BLaER1 treated with 17β-estradiol and CSF1 and Interleukin-3, amounts not matched to agents 10 nM and 100 nM (cell line): ENCODE data around the gene DYRK3.
A peak's percentile ranks its signal among the peaks of the same experiment; 100 is the strongest.

Experiments
- H3K27ac ChIP-seq, 11 experiments: shearing (Covaris generic); formaldehyde crosslinking; 2 replicates each; pipeline ENCODE4 v1.8.1; 2022
- H3K27me3 ChIP-seq, 11 experiments: shearing (Covaris generic); formaldehyde crosslinking; 2 replicates each; pipeline ENCODE4 v1.8.1; 2022
- H3K36me3 ChIP-seq, 11 experiments: shearing (Covaris generic); formaldehyde crosslinking; 2 replicates each; pipeline ENCODE4 v1.8.1; 2022
- H3K4me1 ChIP-seq, 10 experiments: shearing (Covaris generic); formaldehyde crosslinking; 2 replicates each; pipeline ENCODE4 v1.8.1; 2022
- H3K4me2 ChIP-seq, 11 experiments: shearing (Covaris generic); formaldehyde crosslinking; 2 replicates each; pipeline ENCODE4 v1.8.1; 2022
- H3K4me3 ChIP-seq, 10 experiments: shearing (Covaris generic); formaldehyde crosslinking; 2 replicates each; pipeline ENCODE4 v1.8.1; 2022
- H3K9ac ChIP-seq, 11 experiments: shearing (Covaris generic); formaldehyde crosslinking; 2 replicates each; pipeline ENCODE4 v1.8.1; 2022
- H3K9me3 ChIP-seq, 11 experiments: shearing (Covaris generic); formaldehyde crosslinking; replicated peaks in 1 of 11; 2 replicates each; pipeline ENCODE4 v1.8.1; 2022
- H4K20me1 ChIP-seq, 11 experiments: shearing (Covaris generic); formaldehyde crosslinking; 2 replicates each; pipeline ENCODE4 v1.8.1; 2022
- Cebpa-rat ChIP-seq, 11 experiments: shearing (Covaris generic); IDR thresholded peaks; 2 replicates each; pipeline ENCODE4 v1.8.1; 2022

DYRK3 gene

GRCh38 chr1:206684003-206684402, 48.7 kb downstream of the DYRK3 start:
- peak overlapping the region in 8 of 11 experiments; percentile 0 to 72 (median 62); a peak in 12 of 22 replicates for H3K9ac ChIP-seq
- peaks cover 74 to 81% (median 78%) of the 10 kb centered on the region in 10 experiments for H3K4me1 ChIP-seq
- peaks cover 0 to 43% (median 0%) of the 10 kb centered on the region in 11 experiments; a peak in 8 of 22 replicates for H3K27me3 ChIP-seq
- peaks cover 31 to 66% (median 45%) of the 10 kb centered on the region in 11 experiments for H4K20me1 ChIP-seq
- peaks cover 0 to 17% (median 3%) of the 10 kb centered on the region in 11 experiments; a peak in 10 of 22 replicates for H3K36me3 ChIP-seq
- TF ChIP-seq Cebpa-rat (IDR thresholded peaks at IDR 0.05) = no peak
- peak overlapping the region; percentile 93 to 98 (median 95) for H3K4me2 ChIP-seq
- H3K27ac ChIP-seq = peak overlapping the region in 3 of 11 experiments; percentile 36 to 42 (median 37); a peak in 1 of 22 replicates
- no peaks in the 10 kb centered on the region for H3K9me3 ChIP-seq
- peak overlapping the region; percentile 58 to 97 (median 88); a peak in 19 of 20 replicates for H3K4me3 ChIP-seq

- Histone ChIP-seq H4K20me1 (peaks cover 38 to 68% (median 52%) of the 10 kb centered on the region in 11 experiments), H3K9me3 (no peaks in the 10 kb centered on the region), H3K4me2 (peak within 1 kb of the TSS; percentile 93 to 98 (median 95)), H3K4me1 (peaks cover 75 to 81% (median 79%) of the 10 kb centered on the region in 10 experiments), H3K4me3 (peak within 1 kb of the TSS; percentile 69 to 97 (median 88)), H3K36me3 (peaks cover 0 to 23% (median 8%) of the 10 kb centered on the region in 11 experiments; a peak in 12 of 22 replicates), H3K27ac (peak within 1 kb of the TSS; percentile 78 to 96 (median 93)), H3K9ac (peak within 1 kb of the TSS; percentile 89 to 97 (median 94)), H3K27me3 (peaks cover 0 to 40% (median 0%) of the 10 kb centered on the region in 11 experiments; a peak in 8 of 22 replicates)
- TF ChIP-seq Cebpa-rat (IDR thresholded peaks at IDR 0.05) = no peak
Observed at GRCh38 chr1:206684478-206685333, 49.4 kb downstream of the DYRK3 start, which contains the start of gene MAPKAPK2. MAPKAPK2 (plus strand) TSS chr1:206684905; CDS start chr1:206685230, 325 bp downstream.

DNA sequence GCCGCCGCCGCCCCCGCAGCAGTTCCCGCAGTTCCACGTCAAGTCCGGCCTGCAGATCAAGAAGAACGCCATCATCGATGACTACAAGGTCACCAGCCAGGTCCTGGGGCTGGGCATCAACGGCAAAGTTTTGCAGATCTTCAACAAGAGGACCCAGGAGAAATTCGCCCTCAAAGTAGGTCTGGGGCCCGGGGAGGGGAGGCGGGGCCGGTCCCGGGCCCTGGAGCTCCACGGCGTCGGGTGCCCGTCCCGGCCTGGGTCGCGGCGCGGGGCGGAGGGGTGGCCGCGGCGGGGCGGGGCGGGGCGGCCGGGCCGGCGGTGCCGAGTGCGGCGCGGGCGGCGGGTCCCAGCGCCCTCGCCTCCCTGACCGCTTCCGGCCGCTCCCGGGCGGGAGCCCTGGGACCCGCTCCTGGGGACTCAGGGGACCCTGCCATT, 50.0 kb downstream of the DYRK3 start:
- TF ChIP-seq Cebpa-rat (IDR thresholded peaks at IDR 0.05) = no peak
- Histone ChIP-seq H3K36me3 (peaks cover 0 to 27% (median 13%) of the 10 kb centered on the region in 11 experiments; a peak in 13 of 22 replicates), H3K4me1 (peaks cover 75 to 81% (median 79%) of the 10 kb centered on the region in 10 experiments), H3K27me3 (peaks cover 0 to 40% (median 0%) of the 10 kb centered on the region in 11 experiments; a peak in 8 of 22 replicates), H3K9ac (peak overlapping the region; percentile 89 to 97 (median 94)), H3K4me2 (peak overlapping the region; percentile 82 to 98 (median 93); a peak in 20 of 22 replicates), H3K4me3 (peak overlapping the region; percentile 69 to 97 (median 88)), H3K27ac (peak overlapping the region; percentile 78 to 96 (median 93)), H4K20me1 (peaks cover 43 to 68% (median 57%) of the 10 kb centered on the region in 11 experiments), H3K9me3 (no peaks in the 10 kb centered on the region)

DNA sequence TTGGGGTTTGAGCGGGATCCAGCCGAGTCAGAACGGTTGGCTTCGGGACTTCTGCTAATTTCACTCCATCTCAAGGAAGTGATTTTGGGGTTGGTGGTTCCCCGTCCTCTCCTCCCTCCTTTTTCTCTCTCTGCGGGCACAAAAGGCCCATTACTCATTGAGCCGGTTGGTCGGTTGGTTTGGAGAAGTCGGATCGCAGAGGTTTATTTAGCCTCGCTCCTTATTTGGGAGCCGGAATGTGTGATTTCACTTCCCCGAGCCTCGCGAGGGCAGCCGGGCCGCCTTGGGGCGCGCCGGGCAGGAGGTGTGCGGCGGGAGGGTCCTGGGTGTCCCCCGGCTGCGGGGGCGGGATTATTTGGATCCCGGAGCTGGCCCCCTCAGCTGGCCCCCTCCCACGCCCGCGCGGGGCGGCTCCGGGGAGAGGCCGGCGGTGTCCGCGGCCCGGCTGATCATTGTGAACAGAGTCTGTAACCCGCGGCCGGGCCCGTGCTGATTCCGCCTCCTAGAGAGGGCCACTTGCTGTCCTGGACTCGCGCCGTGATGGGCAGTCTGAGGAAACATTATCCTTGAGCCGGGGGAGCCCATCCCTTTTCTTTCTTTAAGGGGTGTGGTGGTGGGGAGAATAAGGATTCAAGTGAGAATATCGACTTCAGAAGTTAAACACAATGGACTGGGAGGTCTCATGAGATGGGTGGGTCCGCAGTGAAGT, 50.6 kb downstream of the DYRK3 start:
- Histone ChIP-seq H4K20me1 (peaks cover 49 to 74% (median 63%) of the 10 kb centered on the region in 11 experiments), H3K36me3 (peaks cover 0 to 33% (median 18%) of the 10 kb centered on the region in 11 experiments; a peak in 13 of 22 replicates), H3K9me3 (no peaks in the 10 kb centered on the region), H3K9ac (peak overlapping the region; percentile 89 to 97 (median 94)), H3K4me1 (peaks cover 75 to 81% (median 79%) of the 10 kb centered on the region in 10 experiments), H3K27me3 (peaks cover 0 to 35% (median 0%) of the 10 kb centered on the region in 11 experiments; a peak in 8 of 22 replicates), H3K4me2 (peak overlapping the region; percentile 82 to 98 (median 93)), H3K27ac (peak overlapping the region; percentile 78 to 96 (median 93)), H3K4me3 (peak overlapping the region; percentile 69 to 97 (median 88))
- no peak for TF ChIP-seq Cebpa-rat (IDR thresholded peaks at IDR 0.05)

DNA sequence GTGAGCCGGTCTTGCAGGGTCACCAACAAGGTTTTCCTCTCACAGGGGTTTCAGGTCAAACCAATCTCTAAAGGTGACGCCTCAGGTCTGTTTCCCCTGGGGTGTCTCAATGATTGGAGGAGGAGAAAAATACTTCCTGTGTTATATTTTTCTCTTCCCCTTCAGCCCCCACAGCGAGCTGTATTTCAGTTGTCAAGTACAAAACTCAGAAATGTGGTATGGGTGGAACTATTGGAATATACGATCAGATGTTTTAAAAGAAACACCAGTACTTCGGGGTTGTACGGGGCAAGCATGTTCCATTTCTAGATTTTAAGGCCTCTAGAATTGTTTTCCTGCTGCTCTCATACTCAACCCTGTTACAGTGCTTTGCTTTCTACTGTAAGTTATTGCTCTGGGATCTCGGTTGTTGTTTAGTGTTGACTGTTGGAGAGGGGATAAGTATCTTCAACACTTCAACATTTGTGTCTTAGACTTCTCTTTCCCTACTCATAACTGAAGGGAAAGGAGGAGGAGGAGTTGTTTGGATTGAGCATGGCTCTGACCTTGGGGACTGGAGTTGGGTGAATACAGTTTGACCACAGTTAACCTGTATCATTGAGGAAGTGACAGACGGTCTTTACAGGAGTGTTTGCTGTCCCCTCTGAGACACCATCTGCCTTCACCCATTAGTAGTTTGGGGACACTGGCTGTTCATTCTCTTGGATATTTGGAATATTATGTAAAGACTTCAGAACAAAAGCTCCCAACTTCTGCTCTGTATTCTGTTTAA, 51.3 kb downstream of the DYRK3 start:
- Histone ChIP-seq H3K27ac (peak overlapping the region; percentile 78 to 96 (median 93)), H3K36me3 (peaks cover 0 to 35% (median 20%) of the 10 kb centered on the region in 11 experiments; a peak in 13 of 22 replicates), H3K4me2 (peak overlapping the region; percentile 82 to 98 (median 93)), H3K4me3 (peak overlapping the region; percentile 69 to 97 (median 88)), H3K9me3 (no peaks in the 10 kb centered on the region), H3K27me3 (peaks cover 0 to 28% (median 0%) of the 10 kb centered on the region in 11 experiments; a peak in 8 of 22 replicates), H3K9ac (peak overlapping the region; percentile 89 to 97 (median 94)), H3K4me1 (peaks cover 74 to 80% (median 79%) of the 10 kb centered on the region in 10 experiments), H4K20me1 (peaks cover 56 to 81% (median 68%) of the 10 kb centered on the region in 11 experiments)
- TF ChIP-seq Cebpa-rat (IDR thresholded peaks at IDR 0.05) = no peak

GRCh38 chr1:206687251-206687914, 52.0 kb downstream of the DYRK3 start:
- no peaks in the 10 kb centered on the region for H3K9me3 ChIP-seq
- H3K9ac ChIP-seq = peak overlapping the region; percentile 89 to 97 (median 94); a peak in 21 of 22 replicates
- peaks cover 0 to 36% (median 20%) of the 10 kb centered on the region in 11 experiments; a peak in 13 of 22 replicates for H3K36me3 ChIP-seq
- peaks cover 77 to 80% (median 79%) of the 10 kb centered on the region in 10 experiments for H3K4me1 ChIP-seq
- peak overlapping the region; percentile 82 to 98 (median 93) for H3K4me2 ChIP-seq
- H4K20me1 ChIP-seq = peaks cover 63 to 88% (median 75%) of the 10 kb centered on the region in 11 experiments
- peak overlapping the region; percentile 69 to 97 (median 88) for H3K4me3 ChIP-seq
- H3K27me3 ChIP-seq = peaks cover 0 to 21% (median 0%) of the 10 kb centered on the region in 11 experiments; a peak in 8 of 22 replicates
- TF ChIP-seq Cebpa-rat (IDR thresholded peaks at IDR 0.05) = no peak
- peak overlapping the region in 9 of 11 experiments; percentile 89 to 96 (median 93); a peak in 17 of 22 replicates for H3K27ac ChIP-seq

GRCh38 chr1:206687915-206688442, 52.6 kb downstream of the DYRK3 start:
- Histone ChIP-seq H3K9me3 (no peaks in the 10 kb centered on the region), H4K20me1 (peaks cover 69 to 88% (median 81%) of the 10 kb centered on the region in 11 experiments), H3K4me2 (peak overlapping the region; percentile 82 to 98 (median 93)), H3K4me3 (peak overlapping the region in 9 of 10 experiments; percentile 77 to 97 (median 93); a peak in 16 of 20 replicates), H3K4me1 (peaks cover 77 to 80% (median 79%) of the 10 kb centered on the region in 10 experiments), H3K27me3 (peaks cover 0 to 15% (median 0%) of the 10 kb centered on the region in 11 experiments; a peak in 8 of 22 replicates), H3K27ac (peak overlapping the region in 7 of 11 experiments; percentile 30 to 95 (median 92); a peak in 12 of 22 replicates), H3K9ac (peak overlapping the region; percentile 27 to 97 (median 94); a peak in 19 of 22 replicates), H3K36me3 (peaks cover 0 to 42% (median 26%) of the 10 kb centered on the region in 11 experiments; a peak in 13 of 22 replicates)
- no peak for TF ChIP-seq Cebpa-rat (IDR thresholded peaks at IDR 0.05)
